ENCODE measurements around the gene MOGAT2.

MOGAT2 gene

DNA sequence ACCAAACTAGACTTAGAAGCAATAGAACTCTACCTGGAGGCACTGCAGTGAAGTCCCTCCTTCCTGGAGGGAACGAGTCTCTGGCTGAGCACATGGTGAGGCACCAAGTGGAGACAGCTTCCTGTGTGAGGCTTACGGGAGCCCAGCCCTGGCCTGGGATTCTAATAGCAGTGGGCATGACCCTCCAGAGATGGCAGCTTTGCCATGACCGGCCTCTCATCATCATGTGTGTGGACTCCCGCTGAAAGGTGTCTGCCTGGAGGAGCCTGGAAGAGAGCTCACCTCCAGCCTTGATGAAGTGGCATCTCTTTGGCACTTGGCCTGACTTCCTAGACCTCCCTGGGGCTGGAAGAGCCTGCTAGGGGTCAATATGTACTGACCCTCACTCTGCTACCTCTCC lies 58.9 kb downstream of the MOGAT2 start:
- no peak for DNase-seq

DNA sequence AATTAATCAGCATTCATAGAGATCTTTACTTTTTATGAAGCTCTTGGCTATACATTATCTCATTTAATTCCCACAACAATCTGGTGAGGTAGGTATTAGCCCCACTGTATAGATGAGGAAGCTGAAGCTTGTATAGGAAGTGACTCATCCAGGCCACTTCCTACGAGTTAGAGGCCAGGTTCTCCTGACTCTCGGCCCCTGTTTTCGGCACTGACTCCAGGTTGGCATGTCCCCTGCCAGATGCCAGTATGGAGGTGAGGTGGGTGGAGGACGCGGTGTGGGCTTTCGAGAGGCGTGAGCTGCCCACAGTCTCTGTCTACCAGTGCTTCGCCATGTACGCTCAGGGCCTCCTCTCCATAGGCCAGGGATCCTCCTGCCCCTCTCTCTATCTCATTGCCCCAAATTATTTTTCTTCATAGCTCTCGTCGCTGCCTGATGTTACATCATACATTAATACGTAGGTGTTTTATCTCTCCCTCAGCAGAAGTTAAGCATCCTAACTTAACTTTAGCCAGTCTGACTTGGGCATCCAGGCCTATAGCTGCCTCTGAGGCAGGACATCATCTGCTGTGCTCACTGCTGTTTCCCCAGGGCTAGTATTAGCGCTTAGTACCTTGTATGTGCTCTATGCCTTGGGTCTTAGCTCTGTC lies 59.9 kb downstream of the MOGAT2 start:
- DNase-seq, result no peak

DNA sequence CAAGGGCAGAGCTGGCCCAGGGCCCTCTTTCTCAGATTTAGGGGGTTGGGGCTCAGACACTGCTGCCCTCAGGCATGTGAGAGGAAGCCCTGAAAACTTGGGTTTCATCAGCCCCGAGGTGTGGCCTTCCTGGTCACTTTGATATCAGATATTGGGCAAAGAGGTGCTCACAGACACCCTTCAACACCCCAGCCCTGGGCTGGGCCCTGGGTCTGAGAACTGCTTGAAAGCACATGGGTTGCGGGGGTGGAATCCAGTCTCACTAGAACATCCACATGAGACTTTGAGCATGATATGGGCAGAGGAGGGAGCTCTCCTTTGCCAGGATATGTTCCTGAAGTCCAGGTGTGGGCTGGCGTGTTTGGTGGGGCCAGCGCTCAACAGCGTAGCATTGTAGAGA lies 61.3 kb downstream of the MOGAT2 start:
- DNase-seq, result no peak

DNA sequence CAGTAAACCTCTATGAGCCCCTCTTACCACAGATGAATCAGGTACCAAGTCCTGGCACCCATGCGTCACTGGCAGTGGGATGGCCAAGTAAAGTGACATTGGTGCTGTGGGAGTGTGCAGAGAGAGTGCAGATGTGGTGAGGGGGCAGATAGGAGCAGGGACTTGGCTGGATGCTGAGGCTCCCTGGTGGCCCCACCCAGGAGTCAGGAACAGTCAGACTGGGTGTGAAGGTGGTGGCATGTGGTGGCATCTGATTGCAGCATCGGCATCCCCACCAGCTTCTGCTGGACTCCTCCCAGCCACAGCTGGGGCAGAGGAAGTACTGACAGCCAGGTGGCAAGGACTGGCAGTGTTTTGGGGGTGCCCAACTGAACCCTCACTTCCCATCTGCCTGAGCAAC lies 62.3 kb downstream of the MOGAT2 start:
- DNase-seq, result peak in 23 of 56 donors; percentile 13 to 72 (median 43)

DNA sequence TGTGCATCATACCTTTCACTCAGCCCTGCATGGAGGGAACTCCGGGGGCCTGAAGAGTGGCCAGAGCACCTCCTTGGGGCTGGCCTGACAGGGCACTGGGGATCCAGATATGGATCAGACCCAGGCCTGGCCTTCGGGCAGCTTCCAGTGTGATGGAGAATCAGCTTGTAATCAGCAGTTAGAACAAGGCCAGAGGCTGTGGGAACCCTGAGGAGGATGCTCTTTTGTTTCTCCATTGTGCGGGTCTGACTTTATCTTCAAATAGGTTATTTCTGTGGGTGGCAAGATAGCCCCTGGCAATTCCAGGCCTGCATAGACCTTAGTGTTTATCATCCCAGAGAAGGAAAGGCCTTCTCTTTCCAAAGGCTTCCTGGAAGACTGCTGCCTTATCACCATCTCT lies 63.2 kb downstream of the MOGAT2 start:
- DNase-seq, result no peak

DNA sequence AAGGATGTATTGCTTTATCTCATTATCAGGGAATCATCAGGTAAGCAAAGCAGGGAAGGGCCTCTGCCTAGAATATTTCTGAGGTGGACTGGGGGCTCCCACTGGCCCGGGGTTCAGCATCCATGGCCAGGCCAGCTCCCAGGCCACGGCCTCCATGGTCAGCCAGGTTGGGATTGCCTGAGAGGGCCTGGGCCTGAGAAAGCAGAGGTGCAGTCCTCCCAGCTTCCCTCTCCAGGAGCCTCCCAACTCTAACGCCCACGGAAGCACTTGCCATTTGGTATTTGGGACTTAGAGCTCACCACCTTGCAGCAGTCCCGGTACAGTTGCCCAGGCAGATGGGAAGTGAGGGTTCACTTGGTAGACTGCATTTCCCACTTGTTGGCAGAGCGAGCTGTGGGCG lies 63.7 kb downstream of the MOGAT2 start:
- DNase-seq, result no peak

DNA sequence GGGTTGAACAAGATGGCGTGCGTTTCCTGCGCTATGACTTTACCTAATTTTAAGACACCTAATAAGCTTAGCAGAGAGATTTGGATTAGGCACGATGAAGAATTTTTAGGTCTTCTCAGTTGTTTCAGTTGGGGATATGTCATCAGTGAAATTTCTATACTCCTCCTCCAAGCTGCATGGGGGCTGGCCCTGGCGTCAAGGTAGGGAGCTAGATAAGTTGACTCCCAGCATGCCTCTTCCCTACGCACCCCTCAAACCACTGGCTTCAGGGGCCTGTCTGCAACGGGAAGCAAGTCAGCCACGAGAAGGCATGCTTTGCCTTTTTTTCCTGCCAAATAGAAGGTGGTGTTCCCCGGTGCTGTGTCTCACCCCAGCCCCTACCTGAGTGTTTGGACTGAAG lies 64.2 kb downstream of the MOGAT2 start:
- DNase-seq, result peak in 1 of 56 donors; percentile 25

Data from nucleus accumbens (tissue), 56 donors.